Activated naive CD4-positive, alpha-beta T cell treated with anti-CD3 and anti-CD28 coated beads, Interleukin-2, amount 50 U/mL, for 24 hours (primary cell): ENCODE results near the gene SLC38A8.

ENCODE experiments used
- H3K27ac Mint-ChIP-seq: one replicate; pipeline ENCODE4 v1.8.0; 2021; ENCODE audit warnings: mild to moderate bottlenecking, mixed read lengths
- H3K27me3 Mint-ChIP-seq: one replicate; pipeline ENCODE4 v1.8.0; 2021; ENCODE audit warnings: mixed read lengths
- H3K36me3 Mint-ChIP-seq: one replicate; pipeline ENCODE4 v1.8.0; 2021; ENCODE audit warnings: mixed read lengths
- H3K4me1 Mint-ChIP-seq: one replicate; pipeline ENCODE4 v1.8.0; 2021; ENCODE audit warnings: mixed read lengths
- H3K4me3 Mint-ChIP-seq: one replicate; pipeline ENCODE4 v1.8.0; 2021; ENCODE audit warnings: mild to moderate bottlenecking, mixed read lengths
- H3K9me3 Mint-ChIP-seq: one replicate; pipeline ENCODE4 v1.8.0; 2021; ENCODE audit warnings: mixed read lengths

The SLC38A8 gene

DNA sequence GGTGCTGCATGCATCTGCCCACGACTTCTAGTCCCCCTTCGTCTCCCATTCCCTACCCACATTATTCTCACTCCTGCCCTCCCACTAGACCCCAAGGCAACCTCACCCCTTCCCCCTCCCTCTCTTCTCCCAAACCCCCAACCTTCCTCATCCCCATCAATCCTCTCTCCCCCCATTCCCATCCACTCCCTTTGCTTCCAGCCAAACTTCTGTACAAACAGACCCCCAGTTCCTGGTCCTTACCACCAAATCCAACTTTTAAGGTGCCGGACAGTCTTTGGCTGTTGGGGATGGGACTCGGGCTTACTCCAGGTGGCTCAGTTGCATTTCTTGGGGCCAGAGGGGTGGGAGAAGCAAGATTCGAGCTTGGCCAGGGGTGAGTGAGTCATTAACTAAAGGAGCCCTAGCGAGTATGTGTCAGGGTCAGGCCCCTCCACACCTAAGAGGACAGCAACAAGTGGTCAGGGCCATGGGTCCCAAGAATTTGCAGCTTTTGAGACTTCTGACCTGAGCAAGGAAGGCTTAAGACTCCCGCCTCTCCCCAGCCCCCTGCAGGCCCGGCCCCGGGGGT, at the start of gene SLC38A8:
Gene SLC38A8 (minus strand): TSS at position 488 of the 571 bp plus-strand sequence. CDS start 638 bp downstream, outside the sequence.
- Mint-ChIP-seq H3K9me3 (no peaks in the 10 kb centered on the region), H3K36me3 (no peaks in the 10 kb centered on the region), H3K4me1 (no peaks in the 10 kb centered on the region), H3K4me3 (no peak within 1 kb of the TSS), H3K27ac (no peak within 1 kb of the TSS), H3K27me3 (peaks cover 15% of the 10 kb centered on the region)

GRCh38 chr16:84091460-84091859, 48.9 kb upstream of the SLC38A8 start:
- Mint-ChIP-seq H3K4me3 (no peak overlapping the region), H3K27me3 (no peaks in the 10 kb centered on the region), H3K36me3 (peaks cover 24% of the 10 kb centered on the region), H3K27ac (peak overlapping the region; percentile 12), H3K9me3 (no peaks in the 10 kb centered on the region), H3K4me1 (peaks cover 31% of the 10 kb centered on the region)

DNA sequence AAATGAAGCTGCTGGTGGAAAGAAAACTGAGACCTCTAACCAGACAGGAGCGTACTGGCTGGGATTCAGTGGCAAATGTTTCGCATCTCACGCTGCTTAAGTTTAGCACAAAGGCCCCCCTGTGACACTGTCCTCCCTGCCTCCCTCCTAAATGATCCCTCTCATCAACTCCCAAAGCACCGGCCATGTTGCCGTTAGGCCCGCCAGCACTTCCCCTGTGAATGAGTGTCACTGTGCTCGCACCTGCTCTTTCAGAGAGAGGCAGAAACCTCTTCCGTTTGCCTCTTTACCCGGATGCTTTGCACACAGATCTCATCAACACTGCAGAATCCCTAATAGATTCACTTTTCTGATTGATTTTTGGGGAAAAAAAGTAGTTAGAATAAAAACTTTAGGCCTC, 47.6 kb upstream of the SLC38A8 start:
- Mint-ChIP-seq H3K4me1 (peaks cover 38% of the 10 kb centered on the region), H3K27ac (no peak overlapping the region), H3K36me3 (peaks cover 24% of the 10 kb centered on the region), H3K9me3 (no peaks in the 10 kb centered on the region), H3K4me3 (no peak overlapping the region), H3K27me3 (no peaks in the 10 kb centered on the region)

- H3K27ac Mint-ChIP-seq: no peak overlapping the region
- H3K27me3 Mint-ChIP-seq: no peaks in the 10 kb centered on the region
- H3K4me3 Mint-ChIP-seq: no peak overlapping the region
- peaks cover 44% of the 10 kb centered on the region for H3K4me1 Mint-ChIP-seq
- peaks cover 20% of the 10 kb centered on the region for H3K36me3 Mint-ChIP-seq
- H3K9me3 Mint-ChIP-seq: no peaks in the 10 kb centered on the region
Observed at GRCh38 chr16:84088695-84089395, 46.2 kb upstream of the SLC38A8 start.

DNA sequence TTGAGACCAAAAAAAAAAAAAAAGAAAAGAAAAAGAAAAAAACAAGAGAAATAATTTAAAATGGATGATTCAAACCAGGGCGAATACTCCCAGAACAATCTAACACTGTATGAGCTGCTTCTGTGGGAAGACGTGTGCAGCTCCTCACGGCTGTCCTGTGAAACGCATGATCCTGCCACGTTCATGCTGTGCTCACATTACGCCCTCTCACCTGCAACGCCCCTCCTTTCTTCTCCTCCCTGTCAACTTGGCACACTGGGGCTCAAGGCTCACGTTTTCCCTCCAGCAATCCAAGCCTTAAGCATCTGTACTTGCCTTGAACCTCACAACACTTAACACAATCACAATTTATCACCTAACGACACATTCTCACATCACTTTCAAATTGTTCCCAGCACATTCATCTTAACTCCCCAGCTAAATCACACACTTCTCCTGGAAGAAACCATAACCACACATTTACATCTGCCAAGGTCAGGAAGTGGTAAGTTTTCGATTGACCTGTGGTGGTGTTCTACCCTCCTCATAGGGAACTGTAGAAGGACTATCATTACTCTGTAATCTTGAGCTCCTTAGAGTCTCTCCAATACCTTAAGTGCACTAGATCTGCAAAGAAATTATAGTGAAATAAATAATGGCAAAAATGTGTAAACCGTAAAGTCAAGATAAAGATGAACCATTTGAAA, 45.0 kb upstream of the SLC38A8 start:
- Mint-ChIP-seq H3K27ac (peak overlapping the region; percentile 30), H3K36me3 (peaks cover 15% of the 10 kb centered on the region), H3K9me3 (no peaks in the 10 kb centered on the region), H3K4me3 (no peak overlapping the region), H3K4me1 (peaks cover 44% of the 10 kb centered on the region), H3K27me3 (no peaks in the 10 kb centered on the region)

DNA sequence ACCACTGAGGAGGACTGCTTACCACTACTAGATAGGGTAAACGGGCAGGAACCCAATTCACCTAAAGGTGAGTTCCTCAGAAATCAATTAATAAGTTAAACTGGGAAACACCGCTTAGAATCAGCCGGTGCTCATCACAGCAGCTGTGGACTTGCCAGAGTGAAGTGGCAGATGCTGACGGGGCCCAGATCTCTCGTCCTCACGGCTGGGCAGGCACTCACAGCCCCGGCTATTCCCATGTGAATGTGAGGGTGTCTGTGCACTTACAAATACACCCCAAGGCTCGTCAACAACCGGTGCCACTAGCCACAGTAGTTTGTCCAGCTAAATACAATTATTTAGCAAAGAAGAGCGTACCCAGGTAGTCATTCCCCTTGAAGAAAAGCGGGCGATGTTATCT, 44.4 kb upstream of the SLC38A8 start:
- H3K4me3 Mint-ChIP-seq: no peak overlapping the region
- no peaks in the 10 kb centered on the region for H3K9me3 Mint-ChIP-seq
- no peaks in the 10 kb centered on the region for H3K27me3 Mint-ChIP-seq
- H3K4me1 Mint-ChIP-seq: peaks cover 44% of the 10 kb centered on the region
- H3K27ac Mint-ChIP-seq: no peak overlapping the region
- H3K36me3 Mint-ChIP-seq: peaks cover 15% of the 10 kb centered on the region

GRCh38 chr16:84086341-84086740, 43.7 kb upstream of the SLC38A8 start:
- no peaks in the 10 kb centered on the region for H3K9me3 Mint-ChIP-seq
- peaks cover 44% of the 10 kb centered on the region for H3K4me1 Mint-ChIP-seq
- no peak overlapping the region for H3K4me3 Mint-ChIP-seq
- H3K27me3 Mint-ChIP-seq: no peaks in the 10 kb centered on the region
- H3K27ac Mint-ChIP-seq: no peak overlapping the region
- H3K36me3 Mint-ChIP-seq: peaks cover 13% of the 10 kb centered on the region

- Mint-ChIP-seq H3K27me3 (no peaks in the 10 kb centered on the region), H3K4me1 (peaks cover 48% of the 10 kb centered on the region), H3K36me3 (peaks cover 16% of the 10 kb centered on the region), H3K9me3 (no peaks in the 10 kb centered on the region), H3K27ac (no peak overlapping the region), H3K4me3 (no peak overlapping the region)
Observed at GRCh38 chr16:84085773-84086172, 43.2 kb upstream of the SLC38A8 start.

- Mint-ChIP-seq H3K27me3 (no peaks in the 10 kb centered on the region), H3K9me3 (no peaks in the 10 kb centered on the region), H3K4me1 (peaks cover 52% of the 10 kb centered on the region), H3K4me3 (no peak overlapping the region), H3K27ac (no peak overlapping the region), H3K36me3 (peaks cover 18% of the 10 kb centered on the region)
Observed at GRCh38 chr16:84085271-84085667, 42.7 kb upstream of the SLC38A8 start.

GRCh38 chr16:84084570-84085270, 42.1 kb upstream of the SLC38A8 start:
- Mint-ChIP-seq H3K36me3 (peaks cover 19% of the 10 kb centered on the region), H3K27me3 (no peaks in the 10 kb centered on the region), H3K27ac (no peak overlapping the region), H3K9me3 (no peaks in the 10 kb centered on the region), H3K4me3 (no peak overlapping the region), H3K4me1 (peaks cover 56% of the 10 kb centered on the region)

GRCh38 chr16:84082835-84083569, 40.4 kb upstream of the SLC38A8 start:
- Mint-ChIP-seq H3K36me3 (peaks cover 16% of the 10 kb centered on the region), H3K27me3 (no peaks in the 10 kb centered on the region), H3K27ac (peak overlapping the region; percentile 23), H3K4me3 (no peak overlapping the region), H3K4me1 (peaks cover 45% of the 10 kb centered on the region), H3K9me3 (no peaks in the 10 kb centered on the region)

- Mint-ChIP-seq H3K27ac (no peak overlapping the region), H3K36me3 (peaks cover 13% of the 10 kb centered on the region), H3K9me3 (no peaks in the 10 kb centered on the region), H3K27me3 (no peaks in the 10 kb centered on the region), H3K4me1 (peaks cover 45% of the 10 kb centered on the region), H3K4me3 (no peak overlapping the region)
Observed at GRCh38 chr16:84082110-84082509, 39.5 kb upstream of the SLC38A8 start.

- H3K36me3 Mint-ChIP-seq: peaks cover 10% of the 10 kb centered on the region
- peaks cover 44% of the 10 kb centered on the region for H3K4me1 Mint-ChIP-seq
- no peaks in the 10 kb centered on the region for H3K9me3 Mint-ChIP-seq
- no peak overlapping the region for H3K4me3 Mint-ChIP-seq
- no peak overlapping the region for H3K27ac Mint-ChIP-seq
- no peaks in the 10 kb centered on the region for H3K27me3 Mint-ChIP-seq
Observed at GRCh38 chr16:84081446-84081989, 38.9 kb upstream of the SLC38A8 start.

DNA sequence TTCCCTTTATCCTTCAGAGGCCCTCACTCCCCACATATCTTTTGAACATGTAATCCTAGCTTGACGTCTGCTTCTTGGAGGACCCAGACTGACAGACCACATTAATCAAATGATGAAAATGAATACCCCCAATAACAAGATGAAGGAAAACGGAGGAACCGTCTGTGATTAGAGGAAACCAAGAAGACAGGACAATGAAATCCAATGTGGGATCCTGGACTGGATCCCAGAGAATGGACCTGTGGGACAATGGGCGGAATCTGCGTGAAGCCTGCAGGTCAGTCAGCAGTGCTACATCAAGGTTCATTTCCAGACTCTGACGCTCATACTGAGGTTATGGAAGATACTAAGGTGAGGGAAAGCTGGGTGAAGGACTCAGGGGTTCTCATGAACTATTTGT, 38.2 kb upstream of the SLC38A8 start:
- H3K4me1 Mint-ChIP-seq: peaks cover 42% of the 10 kb centered on the region
- H3K27me3 Mint-ChIP-seq: no peaks in the 10 kb centered on the region
- H3K36me3 Mint-ChIP-seq: peaks cover 11% of the 10 kb centered on the region
- peak overlapping the region; percentile 19 for H3K27ac Mint-ChIP-seq
- H3K9me3 Mint-ChIP-seq: no peaks in the 10 kb centered on the region
- no peak overlapping the region for H3K4me3 Mint-ChIP-seq

- Mint-ChIP-seq H3K4me3 (no peak overlapping the region), H3K4me1 (peaks cover 41% of the 10 kb centered on the region), H3K36me3 (peaks cover 13% of the 10 kb centered on the region)
Observed at GRCh38 chr16:84080378-84080777, 37.8 kb upstream of the SLC38A8 start.

More at GRCh38 chr16:84080378-84080777, 37.8 kb upstream of the SLC38A8 start:
- no peak overlapping the region for H3K27ac Mint-ChIP-seq
- no peaks in the 10 kb centered on the region for H3K9me3 Mint-ChIP-seq
- no peaks in the 10 kb centered on the region for H3K27me3 Mint-ChIP-seq
